ENCODE measurements around the gene LRRC7. TPM values are rescaled to one million over a fixed set of nuclear protein-coding genes. Genes with fewer than 3 reads are reported as not detected.

The LRRC7 gene
- total RNA-seq, 2 donors from 2014 or later: 2.8 to 3.0 TPM

DNA sequence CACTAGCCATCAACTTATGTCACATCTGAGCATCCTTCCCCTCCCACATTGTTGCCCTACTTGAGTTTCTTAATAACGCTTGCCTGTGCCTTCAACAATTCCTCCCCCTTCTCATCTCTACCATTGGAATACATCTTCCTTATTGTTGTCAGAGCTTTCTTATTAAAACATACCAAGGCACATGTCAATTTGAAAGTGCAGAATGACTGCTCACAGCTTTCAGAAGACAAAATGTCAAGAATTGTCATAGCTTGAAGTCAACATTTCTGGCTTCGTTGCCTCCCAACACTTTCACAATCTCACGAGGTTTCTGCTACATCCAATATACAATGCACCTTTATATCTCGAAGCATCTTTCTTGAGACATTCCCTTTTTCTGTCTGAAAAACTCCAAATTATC is 279.9 kb downstream of the LRRC7 start:
- intact Hi-C loops (cut with DNase I): no loop called here
- no peak overlapping the region for H3K4me3 ChIP-seq
- H3K36me3 ChIP-seq: no peaks in the 10 kb centered on the region
- H3K9me3 ChIP-seq: no peaks in the 10 kb centered on the region
- no peaks in the 10 kb centered on the region for H3K4me1 ChIP-seq (replicated peaks)
- no peak for DNase-seq (ENCODE audit: low spot score)
- TF ChIP-seq, protein P1, sequence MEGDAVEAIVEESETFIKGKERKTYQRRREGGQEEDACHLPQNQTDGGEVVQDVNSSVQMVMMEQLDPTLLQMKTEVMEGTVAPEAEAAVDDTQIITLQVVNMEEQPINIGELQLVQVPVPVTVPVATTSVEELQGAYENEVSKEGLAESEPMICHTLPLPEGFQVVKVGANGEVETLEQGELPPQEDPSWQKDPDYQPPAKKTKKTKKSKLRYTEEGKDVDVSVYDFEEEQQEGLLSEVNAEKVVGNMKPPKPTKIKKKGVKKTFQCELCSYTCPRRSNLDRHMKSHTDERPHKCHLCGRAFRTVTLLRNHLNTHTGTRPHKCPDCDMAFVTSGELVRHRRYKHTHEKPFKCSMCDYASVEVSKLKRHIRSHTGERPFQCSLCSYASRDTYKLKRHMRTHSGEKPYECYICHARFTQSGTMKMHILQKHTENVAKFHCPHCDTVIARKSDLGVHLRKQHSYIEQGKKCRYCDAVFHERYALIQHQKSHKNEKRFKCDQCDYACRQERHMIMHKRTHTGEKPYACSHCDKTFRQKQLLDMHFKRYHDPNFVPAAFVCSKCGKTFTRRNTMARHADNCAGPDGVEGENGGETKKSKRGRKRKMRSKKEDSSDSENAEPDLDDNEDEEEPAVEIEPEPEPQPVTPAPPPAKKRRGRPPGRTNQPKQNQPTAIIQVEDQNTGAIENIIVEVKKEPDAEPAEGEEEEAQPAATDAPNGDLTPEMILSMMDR (IDR thresholded peaks at IDR 0.05): no peak
- TF ChIP-seq POLR2A (IDR thresholded peaks at IDR 0.05) (no peak), POLR2AphosphoS5 (IDR thresholded peaks at IDR 0.05) (no peak)
- H3K27me3 ChIP-seq (replicated peaks; ENCODE audit: insufficient read depth): no peaks in the 10 kb centered on the region
- 86% methylated on average over 4 of the region's 4 CpGs for WGBS
- H3K27ac ChIP-seq: no peak overlapping the region

DNA sequence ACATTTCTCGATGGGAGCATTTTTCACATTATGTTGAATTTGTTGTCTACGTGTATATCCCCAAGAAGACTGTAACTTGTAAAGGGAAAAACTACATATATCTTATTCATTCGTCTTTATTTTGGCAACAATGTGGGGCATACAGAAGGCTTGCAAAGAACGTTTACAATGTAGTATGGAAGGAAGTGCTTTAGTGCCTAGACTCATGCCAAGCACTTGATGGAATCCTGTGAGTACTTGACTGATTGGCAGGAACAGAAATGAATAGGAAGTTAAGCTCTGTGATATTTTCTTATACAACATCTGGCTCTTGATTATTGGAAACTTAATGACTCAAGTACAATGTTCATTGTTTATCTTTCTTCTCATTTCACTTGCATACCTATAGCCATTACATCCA is 284.4 kb downstream of the LRRC7 start:
- Histone ChIP-seq H3K4me3 (no peak overlapping the region), H3K36me3 (no peaks in the 10 kb centered on the region), H3K27ac (no peak overlapping the region), H3K4me1 (replicated peaks) (no peaks in the 10 kb centered on the region), H3K9me3 (no peaks in the 10 kb centered on the region), H3K27me3 (replicated peaks; ENCODE audit: insufficient read depth) (no peaks in the 10 kb centered on the region)
- TF ChIP-seq, protein P1 (IDR thresholded peaks at IDR 0.05): no peak
- no peak for TF ChIP-seq POLR2A (IDR thresholded peaks at IDR 0.05)
- no peak for TF ChIP-seq POLR2AphosphoS5 (IDR thresholded peaks at IDR 0.05)
- intact Hi-C loops (cut with DNase I): no loop called here
- WGBS: 60% methylated on average over 4 of the region's 4 CpGs
- DNase-seq (ENCODE audit: low spot score): no peak

DNA sequence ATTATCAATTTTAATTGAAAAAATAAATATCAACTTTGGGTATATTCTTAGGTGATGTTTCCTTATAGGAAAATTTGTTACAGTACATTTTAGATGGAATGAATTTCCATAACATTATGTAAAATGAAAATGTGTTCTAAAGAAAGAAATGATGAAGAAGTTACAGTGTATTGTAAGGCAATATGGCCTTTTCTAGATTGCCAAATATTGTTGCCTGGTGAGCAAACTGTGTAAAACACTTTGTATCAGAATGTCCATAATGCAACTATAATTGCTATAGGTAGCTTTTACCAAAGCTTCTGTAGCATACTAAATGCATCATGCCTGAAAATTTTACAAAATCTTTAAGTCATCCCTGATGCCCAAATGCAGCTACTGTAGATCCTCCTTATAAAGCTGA is 285.0 kb downstream of the LRRC7 start:
- TF ChIP-seq POLR2AphosphoS5 (IDR thresholded peaks at IDR 0.05) (no peak), POLR2A (IDR thresholded peaks at IDR 0.05) (no peak)
- TF ChIP-seq, protein P1 (IDR thresholded peaks at IDR 0.05): no peak
- Histone ChIP-seq H3K27ac (no peak overlapping the region), H3K4me1 (replicated peaks) (no peaks in the 10 kb centered on the region), H3K4me3 (no peak overlapping the region), H3K36me3 (no peaks in the 10 kb centered on the region), H3K9me3 (no peaks in the 10 kb centered on the region), H3K27me3 (replicated peaks; ENCODE audit: insufficient read depth) (no peaks in the 10 kb centered on the region)
- intact Hi-C loops (cut with DNase I): no loop called here
- no peak for DNase-seq (ENCODE audit: low spot score)

DNA sequence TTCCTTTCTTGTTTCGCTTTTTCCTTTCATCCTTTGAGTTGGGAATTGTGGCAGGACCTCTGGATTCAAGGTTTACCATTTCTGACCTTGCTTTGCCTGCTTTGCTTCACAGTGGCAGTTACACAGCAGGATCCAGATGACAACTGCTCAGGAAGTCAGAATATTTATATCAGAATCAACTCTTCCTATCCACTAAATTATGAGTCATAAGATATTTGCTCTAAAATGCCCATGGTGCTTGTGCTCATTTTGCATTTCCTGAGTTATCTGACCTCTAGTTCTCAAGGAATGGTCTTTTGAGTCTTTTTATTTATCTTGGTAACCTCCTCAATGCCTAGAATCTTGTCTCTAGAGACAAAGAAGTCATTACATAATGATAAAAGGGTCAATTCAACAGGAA is 290.8 kb downstream of the LRRC7 start:
- DNase-seq (ENCODE audit: low spot score): no peak
- H3K36me3 ChIP-seq: no peaks in the 10 kb centered on the region
- intact Hi-C loops (cut with DNase I): no loop called here
- H3K27ac ChIP-seq: no peak overlapping the region
- no peak overlapping the region for H3K4me3 ChIP-seq
- H3K27me3 ChIP-seq (replicated peaks; ENCODE audit: insufficient read depth): no peaks in the 10 kb centered on the region
- H3K9me3 ChIP-seq: no peaks in the 10 kb centered on the region
- WGBS: 86% methylated on average over 1 of the region's 1 CpG
- TF ChIP-seq, protein P1 (IDR thresholded peaks at IDR 0.05): no peak
- TF ChIP-seq POLR2A (IDR thresholded peaks at IDR 0.05) (no peak), POLR2AphosphoS5 (IDR thresholded peaks at IDR 0.05) (no peak)
- H3K4me1 ChIP-seq (replicated peaks): no peaks in the 10 kb centered on the region

DNA sequence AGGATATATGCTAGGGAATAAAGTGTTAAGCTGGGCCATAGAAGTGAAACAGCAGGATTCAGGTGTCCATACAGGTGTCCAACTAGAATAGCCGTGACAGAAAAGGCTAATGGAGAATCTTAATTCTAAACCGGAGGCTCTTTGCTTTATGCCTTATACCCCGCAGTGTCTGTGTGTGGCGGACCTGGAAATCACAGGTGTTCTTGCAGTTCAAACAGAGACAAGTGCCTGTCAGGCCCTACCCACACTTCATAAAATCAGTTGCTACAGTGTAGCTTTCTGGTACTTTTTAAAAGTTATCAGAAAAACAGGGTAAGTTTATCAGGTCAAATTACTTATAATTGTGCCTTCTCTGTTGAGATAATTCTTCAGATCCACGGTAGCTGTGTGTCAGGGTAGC is 293.9 kb downstream of the LRRC7 start:
- WGBS: 51% methylated on average over 5 of the region's 5 CpGs
- Histone ChIP-seq H3K36me3 (no peaks in the 10 kb centered on the region), H3K27me3 (replicated peaks; ENCODE audit: insufficient read depth) (no peaks in the 10 kb centered on the region), H3K4me1 (replicated peaks) (no peaks in the 10 kb centered on the region), H3K9me3 (no peaks in the 10 kb centered on the region), H3K27ac (no peak overlapping the region), H3K4me3 (no peak overlapping the region)
- DNase-seq (ENCODE audit: low spot score): no peak
- TF ChIP-seq POLR2AphosphoS5 (IDR thresholded peaks at IDR 0.05) (no peak), POLR2A (IDR thresholded peaks at IDR 0.05) (no peak)
- TF ChIP-seq, protein P1 (IDR thresholded peaks at IDR 0.05): no peak
- intact Hi-C loops (cut with DNase I): no loop called here

Data from prostate gland (tissue), 2 donors.